Ascending aorta (tissue), 2 donors: ENCODE measurements around the gene ROCK1. TPM values are rescaled to one million over a fixed set of nuclear protein-coding genes. Genes with fewer than 3 reads are reported as not detected.

Source experiments
- DNase-seq, 2 donors: peaks; one replicate each; pipeline ENCODE4 v3.0.0-alpha.2; 2019; ENCODE audit warnings: low spot score in 2 of 2
- H3K27ac ChIP-seq, 2 donors: fragments of 200-600 bp; sonication (generic); one replicate each; pipeline ENCODE4 v1.5.1; 2016 to 2017; ENCODE audit warnings: mild to moderate bottlenecking in 1 of 2
- H3K27me3 ChIP-seq: fragments of 200-600 bp; sonication (generic); one replicate; pipeline ENCODE4 v1.5.1; 2017
- H3K36me3 ChIP-seq, 2 donors: fragments of 200-600 bp; sonication (generic); one replicate each; pipeline ENCODE4 v1.5.1; 2016
- H3K4me1 ChIP-seq, 2 donors: fragments of 200-600 bp; sonication (generic); one replicate each; pipeline ENCODE4 v1.5.1; 2016 to 2017; ENCODE audit warnings: mild to moderate bottlenecking in 1 of 2
- H3K4me3 ChIP-seq, 2 donors: fragments of 200-600 bp; sonication (generic); one replicate each; pipeline ENCODE4 v1.5.1; 2016 to 2017; ENCODE audit warnings: mild to moderate bottlenecking in 1 of 2
- H3K9me3 ChIP-seq, 2 donors: fragments of 200-600 bp; sonication (generic); one replicate each; pipeline ENCODE4 v1.5.1; 2016
- CTCF ChIP-seq, 3 experiments: fragments of 200-600 bp in 2 of 3; fragments of 450-650 bp in 1 of 3; sonication (generic) in 2 of 3; IDR thresholded peaks; one replicate each; pipeline ENCODE4 v1.5.1; 2016 to 2019; ENCODE audit warnings: antibody characterized with exemption in 3 of 3, mild to moderate bottlenecking in 1 of 3, moderate library complexity in 1 of 3
- intact Hi-C: fragments of 100-400 bp; cut with DNase I; formaldehyde crosslinking; loops from one replicate; pipeline ENCODE4 v1.15.1; 2023
- total RNA-seq: library from RNA; depleted of rRNA; stranded (reverse); fragments of >200 nt; gene quantifications from one replicate; pipeline ENCODE4 v1.1.0, GENCODE V29; 2016

ROCK1 gene
- total RNA-seq, 1 donor from 2014 or later: 32.0 TPM

GRCh38 chr18:21056545-21056944 lies 55.1 kb downstream of the ROCK1 start:
- Histone ChIP-seq H3K4me1 (peaks cover 5 to 22% of the 10 kb centered on the region in 2 donors), H3K27me3 (no peaks in the 10 kb centered on the region), H3K27ac (no peak overlapping the region), H3K9me3 (no peaks in the 10 kb centered on the region), H3K36me3 (no peaks in the 10 kb centered on the region), H3K4me3 (no peak overlapping the region)
- no peak for DNase-seq
- no peak for TF ChIP-seq CTCF (IDR thresholded peaks at IDR 0.05)
- intact Hi-C loops: no loop called here

DNA sequence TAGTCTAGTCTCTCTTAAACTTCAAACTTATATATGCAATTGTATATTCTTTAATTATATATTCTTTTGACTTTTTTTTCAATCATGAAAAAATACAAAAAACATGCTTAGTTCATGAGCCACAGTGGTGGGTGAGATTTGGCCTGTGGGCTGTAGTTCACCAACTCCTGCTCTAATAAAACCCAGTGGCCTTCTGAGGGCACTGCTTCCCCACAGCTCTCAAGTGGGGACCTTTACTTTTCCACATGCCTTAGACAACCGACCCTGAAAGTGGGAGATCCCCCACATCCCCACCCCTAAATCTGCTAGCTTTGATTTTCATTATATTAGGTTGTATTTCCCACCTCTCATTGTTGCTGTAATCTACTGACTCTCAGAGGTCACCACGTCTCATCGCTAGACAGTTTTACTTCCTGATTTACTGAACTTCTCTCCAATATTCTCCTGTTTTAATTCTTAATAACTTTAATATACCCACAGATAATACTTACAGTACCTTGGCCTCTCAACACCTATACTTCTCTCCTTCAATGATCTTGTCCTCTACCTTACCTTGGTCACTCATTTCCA lies 57.3 kb downstream of the ROCK1 start:
- H3K4me1 ChIP-seq: peaks cover 13 to 40% of the 10 kb centered on the region in 2 donors
- TF ChIP-seq CTCF (IDR thresholded peaks at IDR 0.05): no peak
- H3K4me3 ChIP-seq: no peak overlapping the region
- no peaks in the 10 kb centered on the region for H3K36me3 ChIP-seq
- H3K27ac ChIP-seq: peak overlapping the region; percentile 69 to 74
- no peak for DNase-seq
- H3K9me3 ChIP-seq: no peaks in the 10 kb centered on the region
- H3K27me3 ChIP-seq: no peaks in the 10 kb centered on the region
- intact Hi-C loops: loop anchor here (5.0 kb wide), 1 partner anchor 52 kb away; no protein-coding TSS in a partner anchor

DNA sequence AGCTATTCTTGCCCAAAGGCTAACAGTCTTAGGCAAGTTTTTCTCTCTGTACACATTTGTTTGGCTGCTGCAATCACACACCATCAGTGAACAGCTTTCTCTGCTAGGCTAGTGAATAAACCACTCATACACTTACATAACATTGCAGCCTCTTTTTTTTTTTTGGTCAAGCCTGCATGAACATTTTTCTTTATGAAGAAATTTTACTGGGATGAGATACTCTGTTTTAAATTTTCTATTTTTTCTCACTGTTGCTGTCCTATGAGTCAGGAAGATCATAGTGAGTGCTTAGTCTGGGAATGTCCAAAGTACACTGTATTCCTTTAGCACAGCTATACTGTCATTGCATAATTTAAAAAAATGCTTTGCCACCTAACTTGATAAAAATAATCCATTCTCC lies 58.5 kb downstream of the ROCK1 start:
- peak overlapping the region; percentile 69 to 74 for H3K27ac ChIP-seq
- no peak for TF ChIP-seq CTCF (IDR thresholded peaks at IDR 0.05)
- H3K4me3 ChIP-seq: no peak overlapping the region
- no peaks in the 10 kb centered on the region for H3K27me3 ChIP-seq
- DNase-seq: no peak
- intact Hi-C loops: loop anchor here (2.0 to 5.0 kb wide), 2 partner anchors 51 to 58 kb away; partner anchors contain the start of gene ROCK1
- H3K4me1 ChIP-seq: peaks cover 13 to 45% of the 10 kb centered on the region in 2 donors
- H3K9me3 ChIP-seq: no peaks in the 10 kb centered on the region
- no peaks in the 10 kb centered on the region for H3K36me3 ChIP-seq

DNA sequence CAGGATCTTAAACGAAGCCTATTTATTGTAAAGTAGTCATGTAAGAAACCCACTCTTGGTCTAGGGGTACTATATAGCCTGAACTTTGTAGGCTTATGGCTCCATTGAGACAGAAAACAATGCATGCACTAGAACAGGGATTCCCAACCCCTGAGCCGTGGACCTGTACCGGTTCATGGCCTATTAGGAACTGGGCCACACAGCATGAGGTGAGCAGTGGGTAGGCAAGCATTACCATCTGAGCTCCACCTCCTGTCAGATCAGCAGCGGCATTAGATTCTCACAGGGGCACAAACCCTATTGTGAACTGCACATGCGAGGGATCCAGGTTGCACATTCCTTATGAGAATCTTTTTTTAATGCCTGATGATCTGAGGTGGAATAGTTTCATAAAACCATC lies 59.2 kb downstream of the ROCK1 start:
- intact Hi-C loops: loop anchor here (2.0 to 5.0 kb wide), 2 partner anchors 50 to 58 kb away; partner anchors contain the start of gene ROCK1
- no peaks in the 10 kb centered on the region for H3K36me3 ChIP-seq
- peaks cover 13 to 45% of the 10 kb centered on the region in 2 donors for H3K4me1 ChIP-seq
- no peak for TF ChIP-seq CTCF (IDR thresholded peaks at IDR 0.05)
- no peak for DNase-seq
- H3K9me3 ChIP-seq: no peaks in the 10 kb centered on the region
- H3K4me3 ChIP-seq: no peak overlapping the region
- peak overlapping the region; percentile 66 to 70 for H3K27ac ChIP-seq
- H3K27me3 ChIP-seq: no peaks in the 10 kb centered on the region

GRCh38 chr18:21051620-21052019 lies 60.0 kb downstream of the ROCK1 start:
- Histone ChIP-seq H3K27me3 (no peaks in the 10 kb centered on the region), H3K4me1 (peaks cover 13 to 45% of the 10 kb centered on the region in 2 donors), H3K9me3 (no peaks in the 10 kb centered on the region), H3K27ac (peak overlapping the region; percentile 66 to 70), H3K4me3 (no peak overlapping the region), H3K36me3 (peaks cover 0 to 4% of the 10 kb centered on the region in 2 donors)
- no peak for TF ChIP-seq CTCF (IDR thresholded peaks at IDR 0.05)
- intact Hi-C loops: loop anchor here (2.0 to 5.0 kb wide), 2 partner anchors 49 to 59 kb away; partner anchors contain the start of gene ROCK1
- no peak for DNase-seq
